NOMO-1 treated with dmso at 0.1 percent for 144 hours (cell line): Measurements from ENCODE around the gene APBA3.

ENCODE experiments used
- DNase-seq: peaks from one replicate; lab custom pipeline; 2025; ENCODE audit not compliant: unreplicated experiment; lab: John Stamatoyannopoulos, UW

APBA3 gene

DNA sequence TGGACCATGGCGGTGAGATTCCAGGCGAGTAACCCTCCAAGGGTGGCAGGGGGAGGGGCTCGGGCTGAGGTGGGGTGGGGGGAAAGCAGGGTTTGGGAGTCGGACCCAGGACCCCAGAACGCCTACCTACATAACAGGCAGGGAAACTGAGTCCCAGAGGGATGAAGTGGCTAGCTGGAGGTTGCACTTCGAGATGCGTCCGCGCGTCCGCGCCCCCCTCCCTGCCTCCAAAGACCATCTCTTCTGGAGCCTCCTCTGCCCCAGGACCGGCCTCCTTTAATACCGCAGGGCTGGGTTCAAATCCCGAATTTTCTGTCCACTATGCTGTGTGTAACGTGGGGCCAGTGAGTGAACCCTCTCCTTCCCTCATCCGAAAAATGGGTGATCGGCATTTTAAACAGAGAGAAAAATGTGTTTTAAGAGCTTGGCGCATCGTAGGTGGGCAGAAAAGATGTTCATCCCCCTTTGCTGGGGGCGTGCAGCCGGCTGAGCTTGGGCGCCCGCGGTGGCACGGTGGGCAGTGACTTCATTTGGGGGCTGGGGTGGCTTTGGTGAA, 39.5 kb downstream of the APBA3 start:
- no peak for DNase-seq

DNA sequence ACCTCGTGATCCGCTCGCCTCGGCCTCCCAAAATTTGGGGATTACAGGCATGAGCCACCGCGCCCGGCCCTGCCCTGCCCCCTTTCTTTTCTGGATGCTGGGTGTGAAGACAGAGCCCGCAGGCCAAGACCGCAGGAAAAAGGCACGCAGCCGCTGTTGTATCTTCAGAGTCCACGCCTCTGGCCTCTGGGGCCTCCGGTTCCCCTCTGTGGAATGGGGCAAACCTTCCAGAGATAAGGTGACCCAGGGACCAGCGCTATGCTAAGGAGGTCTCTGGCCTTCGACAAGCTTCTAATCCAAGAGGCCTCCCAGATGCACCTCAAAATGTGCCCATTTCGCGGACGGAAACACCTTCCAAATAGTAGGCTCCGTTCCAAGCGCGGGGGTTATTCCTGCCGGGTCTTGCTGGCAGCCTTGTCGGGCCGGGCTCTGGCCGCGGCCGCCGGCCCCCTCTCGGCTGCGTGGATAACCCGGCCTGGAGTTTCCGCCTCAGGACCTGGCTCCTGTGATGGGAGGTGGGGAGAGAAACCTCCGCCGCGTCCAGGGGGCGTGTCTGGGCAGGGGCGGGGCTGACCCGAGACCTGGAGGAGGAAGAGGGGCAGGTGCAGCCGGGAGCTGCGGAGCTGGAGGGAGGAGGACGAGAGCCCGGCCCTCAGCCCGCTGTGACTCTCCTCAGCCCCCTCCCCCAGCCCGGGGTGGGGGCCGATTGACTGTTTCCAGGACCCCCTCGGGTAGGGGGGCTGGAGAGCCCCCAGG, 40.2 kb downstream of the APBA3 start:
- DNase-seq: peak; percentile 90

GRCh38 chr19:3720349-3720917, 41.1 kb downstream of the APBA3 start:
- DNase-seq: no peak

DNA sequence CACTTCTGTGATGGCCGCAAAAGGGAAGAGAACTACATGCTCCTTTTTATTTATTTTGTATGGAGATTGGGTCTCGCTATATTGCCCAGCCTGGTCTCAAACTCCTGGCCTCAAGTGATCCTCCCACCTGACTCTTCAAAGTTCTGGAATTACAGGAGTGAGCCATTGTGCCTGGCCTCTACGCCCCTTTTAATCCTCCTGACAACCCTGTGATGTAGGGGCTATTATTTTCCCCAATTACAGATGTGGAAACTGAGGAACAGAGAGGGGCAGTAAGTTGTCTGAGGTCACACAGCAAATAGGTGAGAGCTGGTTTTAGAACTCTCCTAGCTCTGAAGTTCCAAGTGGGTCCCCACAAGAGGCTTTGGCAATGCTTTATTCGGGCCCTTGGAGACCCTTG, 41.6 kb downstream of the APBA3 start:
- DNase-seq: no peak

- DNase-seq: no peak
Observed at GRCh38 chr19:3716147-3716668, 45.3 kb downstream of the APBA3 start.

DNA sequence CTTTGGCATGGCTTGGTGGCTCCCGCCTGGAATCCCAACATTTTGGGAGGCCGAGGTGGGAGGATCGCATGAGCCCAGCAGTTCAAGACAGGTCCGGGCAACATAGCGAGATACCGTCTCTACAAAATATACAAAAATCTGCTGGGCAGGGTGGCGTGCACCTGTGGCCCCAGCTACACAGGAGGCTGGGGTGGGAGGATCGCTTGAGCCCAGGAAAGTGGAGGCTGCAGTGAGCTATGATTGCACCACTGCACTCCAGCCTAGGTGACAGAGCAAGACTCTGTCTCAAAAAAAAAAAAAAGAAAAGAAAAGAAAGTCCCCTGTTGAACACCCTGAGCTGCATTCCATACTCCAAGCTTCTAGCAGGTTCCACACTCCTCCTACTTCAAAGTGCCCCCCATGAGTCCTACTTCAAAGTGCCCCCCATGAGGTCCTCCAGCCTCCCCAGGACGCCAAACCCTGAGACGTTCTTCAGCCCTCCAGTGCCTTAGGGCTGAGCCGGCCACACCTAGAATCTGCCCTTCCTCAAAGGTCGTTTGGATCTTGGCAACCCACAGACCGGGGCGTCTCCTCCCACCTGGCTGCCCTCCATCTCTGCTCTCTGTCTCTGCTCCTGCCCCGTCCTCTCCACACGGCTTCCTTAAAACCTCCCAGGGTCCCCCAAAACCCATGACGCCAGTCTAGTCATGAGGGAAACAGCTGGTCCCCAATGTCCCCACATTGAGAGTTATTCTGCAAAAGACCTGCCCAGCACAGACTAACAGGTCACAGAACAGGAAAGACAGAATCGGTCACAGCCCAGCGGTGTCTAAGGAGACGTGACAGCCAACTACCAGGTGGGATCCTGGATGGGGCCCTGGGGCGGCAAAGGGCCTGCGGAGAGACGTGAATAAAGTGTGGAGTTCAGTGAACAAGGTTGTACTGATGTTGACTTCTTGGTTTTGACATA, 48.6 kb downstream of the APBA3 start:
- DNase-seq: no peak

- no peak for DNase-seq
Observed at GRCh38 chr19:3710265-3710812, 51.2 kb downstream of the APBA3 start.

DNA sequence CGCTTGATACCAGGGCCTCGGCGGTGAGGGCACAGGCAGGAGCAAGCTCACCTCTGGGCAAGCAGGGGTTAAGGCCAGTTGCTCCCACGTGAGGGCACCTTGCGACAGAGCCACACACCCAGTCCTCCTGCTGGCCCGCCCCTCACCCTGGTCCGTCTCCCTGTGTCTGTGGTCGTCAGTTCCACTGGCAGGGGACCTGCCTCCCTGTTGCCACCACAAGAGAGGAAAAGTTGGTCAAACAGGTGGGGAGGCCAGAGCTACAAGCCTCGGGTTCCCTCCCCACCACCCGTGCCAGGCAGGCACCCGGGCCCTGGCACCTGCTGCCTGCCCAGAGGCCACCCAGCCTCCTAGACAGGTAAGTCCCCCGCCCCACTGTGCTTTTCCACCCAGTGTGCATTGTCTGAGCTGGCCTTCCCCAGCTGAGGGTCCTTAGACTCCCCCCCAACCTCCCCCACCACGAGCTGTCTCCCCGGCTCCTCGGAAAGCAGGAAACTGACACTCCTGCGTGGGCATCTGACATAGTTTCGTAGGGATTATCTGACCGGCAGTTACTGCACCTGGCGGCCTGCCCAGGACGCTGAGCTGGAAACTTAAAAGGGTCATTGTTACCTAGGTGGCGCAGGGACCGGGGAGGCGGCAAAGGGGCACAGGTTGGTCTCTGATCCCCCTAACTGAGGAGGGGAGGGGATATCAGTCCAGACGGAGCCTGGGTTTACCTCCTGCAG, 53.1 kb downstream of the APBA3 start, which contains the start of gene TJP3:
Gene TJP3 (plus strand): TSS at position 178 of the 725 bp plus-strand sequence. CDS start 20,049 bp downstream, outside the sequence.
- no peak for DNase-seq

DNA sequence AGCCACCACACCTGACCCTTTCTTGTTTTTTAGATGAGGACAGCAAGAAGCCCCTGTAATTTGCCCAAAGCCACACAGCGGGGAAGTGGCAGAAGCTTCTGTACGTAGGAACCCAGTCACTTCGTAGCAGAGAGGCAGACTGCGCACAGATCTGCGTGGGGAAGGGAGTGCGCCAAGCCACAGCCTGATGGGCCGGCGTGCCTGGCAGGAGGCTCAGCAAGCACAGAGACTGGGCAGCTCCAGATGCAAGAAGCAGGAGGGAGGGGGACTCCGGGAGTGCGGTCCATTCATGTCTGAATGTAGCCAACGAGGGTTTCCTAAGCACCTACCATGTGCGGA, 53.7 kb downstream of the APBA3 start:
- no peak for DNase-seq

DNA sequence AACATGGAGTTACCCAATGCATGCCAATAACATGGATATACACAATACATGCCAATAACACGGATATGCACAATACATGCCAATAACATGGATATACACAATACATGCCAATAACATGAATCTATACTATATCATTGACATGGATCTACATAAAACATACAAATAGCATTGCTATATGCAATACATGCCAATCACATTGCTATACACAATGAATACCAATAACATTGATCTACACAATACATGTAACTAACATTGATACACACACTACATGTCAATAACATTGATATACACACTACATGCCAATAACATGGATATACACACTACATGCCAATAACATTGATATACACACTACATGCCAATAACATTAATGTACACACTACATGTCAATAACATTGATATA, 60.3 kb downstream of the APBA3 start:
- DNase-seq: no peak
